Sigmoid colon (tissue), 7 donors: Measurements from ENCODE around the gene PTPRD. TPM values are rescaled to one million over a fixed set of nuclear protein-coding genes. Genes with fewer than 3 reads are reported as not detected.

Experiments used
- DNase-seq: peaks from one replicate; pipeline ENCODE4 v3.0.0-alpha.2; 2019
- H3K27ac ChIP-seq, 4 donors: fragments of 200-600 bp; sonication (generic); one replicate each; pipeline ENCODE4 v1.5.1; 2016 to 2019; ENCODE audit warnings: mild to moderate bottlenecking in 1 of 4
- H3K27me3 ChIP-seq, 3 donors: fragments of 200-600 bp; sonication (generic); one replicate each; pipeline ENCODE4 v1.5.1; 2019; ENCODE audit warnings: mild to moderate bottlenecking in 1 of 3
- H3K36me3 ChIP-seq, 4 donors: fragments of 200-600 bp; sonication (generic); one replicate each; pipeline ENCODE4 v1.5.1; 2016 to 2019
- H3K4me1 ChIP-seq, 4 donors: fragments of 200-600 bp; sonication (generic); one replicate each; pipeline ENCODE4 v1.5.1; 2017 to 2019
- H3K4me3 ChIP-seq, 4 donors: fragments of 200-600 bp; sonication (generic); one replicate each; pipeline ENCODE4 v1.5.1; 2017 to 2019; ENCODE audit warnings: mild to moderate bottlenecking in 2 of 4, moderate library complexity in 1 of 4
- H3K9me3 ChIP-seq, 4 donors: fragments of 200-600 bp in 3 of 4; sonication (generic) in 3 of 4; one replicate each; pipeline versions ENCODE4 v1.5.1 to v1.6.1; 2013 to 2019
- CTCF ChIP-seq, 4 experiments: fragments of 450-650 bp in 3 of 4; fragments of 200-600 bp in 1 of 4; IDR thresholded peaks; one replicate each; pipeline ENCODE4 v1.5.1; 2016 to 2019; ENCODE audit warnings: antibody characterized with exemption in 4 of 4, mild to moderate bottlenecking in 3 of 4, moderate library complexity in 2 of 4
- EP300 ChIP-seq, 4 donors: sonication (generic); formaldehyde crosslinking; IDR thresholded peaks; one replicate each; pipeline ENCODE4 v1.6.1; 2017; ENCODE audit warnings: antibody characterized with exemption in 4 of 4
- POLR2A ChIP-seq, 2 donors: fragments of 450-650 bp; IDR thresholded peaks; one replicate each; pipeline ENCODE4 v1.6.1; 2016; ENCODE audit warnings: antibody characterized with exemption in 2 of 2, mild to moderate bottlenecking in 2 of 2, moderate library complexity in 2 of 2
- POLR2AphosphoS5 ChIP-seq, 4 donors: sonication (generic); formaldehyde crosslinking; IDR thresholded peaks; one replicate each; pipeline ENCODE4 v1.6.1; 2017; ENCODE audit warnings: antibody characterized with exemption in 4 of 4
- WGBS, 2 donors: extraction: QIAGEN DNeasy Blood & Tissue Kit; methylation state at CpG; one replicate each; pipeline ENCODE4 v1.1.7; 2013; 5-methylcytosine and 5-hydroxymethylcytosine counted together
- intact Hi-C: fragments of 100-400 bp; cut with DNase I; formaldehyde crosslinking; loops from one replicate; pipeline ENCODE4 v1.15.1; 2023
- polyA plus RNA-seq, 3 donors: library from polyadenylated mRNA; stranded (reverse); fragments of 200-250 nt; gene quantifications; one replicate each; pipeline ENCODE4 v1.2.3, GENCODE V29; 2013
- total RNA-seq, 4 donors: library from RNA; depleted of rRNA; stranded (reverse); fragments of >200 nt; gene quantifications; one replicate each; pipeline ENCODE4 v1.1.0, GENCODE V29; 2016
- donor health status: healthy with polysubstance abuse.
- donor health status: Bipolar disorder and iron deficiency.
- donor health status: healthy.

PTPRD gene
- total and polyA plus RNA-seq, 7 donors = 1.2 to 18.3 (median 6.3) TPM

GRCh38 chr9:8680658-8681057, 1932.1 kb downstream of the PTPRD start:
- no peak overlapping the region for H3K27ac ChIP-seq
- H3K9me3 ChIP-seq = no peaks in the 10 kb centered on the region
- no peaks in the 10 kb centered on the region for H3K4me1 ChIP-seq
- H3K36me3 ChIP-seq = no peaks in the 10 kb centered on the region
- intact Hi-C loops = no loop called here
- no peak for DNase-seq
- TF ChIP-seq EP300 (IDR thresholded peaks at IDR 0.05) (no peak), CTCF (IDR thresholded peaks at IDR 0.05) (no peak), POLR2AphosphoS5 (IDR thresholded peaks at IDR 0.05) (no peak), POLR2A (IDR thresholded peaks at IDR 0.05) (no peak)
- 87 to 99% methylated on average over 2 of the region's 2 CpGs for WGBS, 2 donors
- no peaks in the 10 kb centered on the region for H3K27me3 ChIP-seq
- H3K4me3 ChIP-seq = no peak overlapping the region

GRCh38 chr9:8680157-8680556, 1932.6 kb downstream of the PTPRD start:
- TF ChIP-seq CTCF (IDR thresholded peaks at IDR 0.05) (no peak), EP300 (IDR thresholded peaks at IDR 0.05) (no peak), POLR2A (IDR thresholded peaks at IDR 0.05) (no peak), POLR2AphosphoS5 (IDR thresholded peaks at IDR 0.05) (no peak)
- H3K9me3 ChIP-seq = no peaks in the 10 kb centered on the region
- H3K4me1 ChIP-seq = no peaks in the 10 kb centered on the region
- H3K27ac ChIP-seq = no peak overlapping the region
- 83 to 89% methylated on average over 3 of the region's 3 CpGs for WGBS, 2 donors
- no peak overlapping the region for H3K4me3 ChIP-seq
- H3K27me3 ChIP-seq = no peaks in the 10 kb centered on the region
- intact Hi-C loops = no loop called here
- no peaks in the 10 kb centered on the region for H3K36me3 ChIP-seq
- no peak for DNase-seq

- no peak overlapping the region for H3K4me3 ChIP-seq
- TF ChIP-seq CTCF (IDR thresholded peaks at IDR 0.05) (no peak), POLR2A (IDR thresholded peaks at IDR 0.05) (no peak), POLR2AphosphoS5 (IDR thresholded peaks at IDR 0.05) (no peak), EP300 (IDR thresholded peaks at IDR 0.05) (no peak)
- WGBS, 2 donors = 82 to 90% methylated on average over 2 of the region's 2 CpGs
- no peaks in the 10 kb centered on the region for H3K9me3 ChIP-seq
- H3K36me3 ChIP-seq = no peaks in the 10 kb centered on the region
- intact Hi-C loops = no loop called here
- no peaks in the 10 kb centered on the region for H3K4me1 ChIP-seq
- H3K27me3 ChIP-seq = no peaks in the 10 kb centered on the region
- DNase-seq = no peak
- no peak overlapping the region for H3K27ac ChIP-seq
These were observed 1933.4 kb downstream of the PTPRD start for GRCh38 chr9:8679371-8679822.

GRCh38 chr9:8677741-8678140, 1935.1 kb downstream of the PTPRD start:
- H3K4me1 ChIP-seq = no peaks in the 10 kb centered on the region
- intact Hi-C loops = no loop called here
- H3K9me3 ChIP-seq = no peaks in the 10 kb centered on the region
- no peak overlapping the region for H3K4me3 ChIP-seq
- no peak overlapping the region for H3K27ac ChIP-seq
- H3K27me3 ChIP-seq = no peaks in the 10 kb centered on the region
- no peak for TF ChIP-seq POLR2A (IDR thresholded peaks at IDR 0.05)
- no peak for TF ChIP-seq POLR2AphosphoS5 (IDR thresholded peaks at IDR 0.05)
- H3K36me3 ChIP-seq = no peaks in the 10 kb centered on the region
- DNase-seq = no peak
- 82 to 84% methylated on average over 4 of the region's 4 CpGs for WGBS, 2 donors

GRCh38 chr9:8674536-8674935, 1938.3 kb downstream of the PTPRD start:
- DNase-seq = no peak
- Histone ChIP-seq H3K27ac (no peak overlapping the region), H3K4me3 (no peak overlapping the region), H3K27me3 (no peaks in the 10 kb centered on the region), H3K4me1 (no peaks in the 10 kb centered on the region), H3K36me3 (no peaks in the 10 kb centered on the region), H3K9me3 (no peaks in the 10 kb centered on the region)
- intact Hi-C loops = no loop called here
- TF ChIP-seq POLR2AphosphoS5 (IDR thresholded peaks at IDR 0.05) (no peak), POLR2A (IDR thresholded peaks at IDR 0.05) (no peak), CTCF (IDR thresholded peaks at IDR 0.05) (no peak), EP300 (IDR thresholded peaks at IDR 0.05) (no peak)
